Measurements from ENCODE around the gene MCC.

MCC gene

DNA sequence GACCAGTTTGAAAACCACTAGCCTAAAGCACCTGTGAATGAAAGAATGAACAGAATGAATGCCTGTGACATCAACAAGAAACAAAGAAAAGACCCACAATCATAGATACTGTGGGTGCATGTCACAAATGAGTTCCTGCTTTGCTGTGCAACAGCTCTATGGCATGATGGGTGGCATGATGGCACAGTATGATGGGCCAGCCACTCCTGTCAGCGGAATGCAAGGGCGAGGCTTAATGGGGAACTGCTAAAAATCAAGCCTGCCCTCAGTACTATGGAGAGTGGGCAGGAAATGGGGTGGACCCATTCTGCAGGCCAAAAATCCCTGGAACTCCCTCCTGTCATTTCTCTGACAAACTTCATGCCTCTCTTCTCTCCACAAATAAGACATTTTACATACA lies 422.6 kb downstream of the MCC start:
- no peak for DNase-seq

DNA sequence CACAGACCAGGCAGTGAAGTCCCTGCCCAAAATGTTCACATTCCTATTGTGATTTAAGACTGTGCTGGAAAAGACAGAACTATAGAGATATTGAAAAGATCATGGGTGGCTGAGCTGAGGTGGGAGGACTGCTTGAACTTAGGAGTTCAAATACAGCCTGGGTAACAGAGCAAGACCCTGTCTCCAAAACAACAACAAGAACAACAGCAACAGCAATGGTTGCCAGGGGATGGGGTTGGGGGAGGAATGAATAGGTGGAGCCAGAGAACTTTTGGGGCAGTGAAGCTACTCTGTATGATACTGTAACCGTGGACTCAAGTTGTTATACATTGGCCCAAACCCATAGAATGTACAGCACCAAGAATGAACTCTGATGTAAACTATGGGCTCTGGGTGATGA lies 423.4 kb downstream of the MCC start:
- no peak for DNase-seq

GRCh38 chr5:113063927-113064326 lies 424.3 kb downstream of the MCC start:
- DNase-seq: no peak

DNA sequence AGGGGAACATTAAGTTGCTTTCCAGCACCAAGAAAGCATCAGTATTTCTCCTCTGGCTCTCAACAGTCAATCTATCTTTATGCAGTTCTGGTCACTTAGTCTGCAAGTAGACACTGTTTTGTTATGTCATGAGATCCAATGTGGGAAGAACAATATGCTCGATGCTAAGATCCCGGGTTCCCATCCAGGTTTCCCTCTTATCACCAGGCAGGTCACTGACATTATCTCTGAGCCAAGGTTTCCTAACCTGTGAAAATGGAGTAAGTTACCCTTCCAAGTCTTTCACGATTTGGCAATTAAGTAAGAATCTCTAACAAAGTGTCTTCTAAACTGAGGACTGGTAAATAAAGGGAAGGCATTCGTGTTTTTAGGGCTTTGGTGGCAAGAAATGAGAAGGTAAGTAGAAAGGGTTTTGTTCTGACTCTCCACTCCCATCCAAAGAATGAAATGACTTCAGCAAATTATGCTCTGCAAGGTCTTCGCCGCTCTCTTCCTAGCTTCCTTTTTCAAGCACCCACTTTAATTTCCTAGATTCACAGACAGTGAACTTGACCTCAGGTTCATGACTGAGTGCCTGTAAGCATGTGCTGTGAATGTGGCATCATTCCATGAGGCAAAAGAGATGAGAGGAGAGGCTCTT lies 425.3 kb downstream of the MCC start:
- DNase-seq: peak in 1 of 3 experiments; percentile 20

DNA sequence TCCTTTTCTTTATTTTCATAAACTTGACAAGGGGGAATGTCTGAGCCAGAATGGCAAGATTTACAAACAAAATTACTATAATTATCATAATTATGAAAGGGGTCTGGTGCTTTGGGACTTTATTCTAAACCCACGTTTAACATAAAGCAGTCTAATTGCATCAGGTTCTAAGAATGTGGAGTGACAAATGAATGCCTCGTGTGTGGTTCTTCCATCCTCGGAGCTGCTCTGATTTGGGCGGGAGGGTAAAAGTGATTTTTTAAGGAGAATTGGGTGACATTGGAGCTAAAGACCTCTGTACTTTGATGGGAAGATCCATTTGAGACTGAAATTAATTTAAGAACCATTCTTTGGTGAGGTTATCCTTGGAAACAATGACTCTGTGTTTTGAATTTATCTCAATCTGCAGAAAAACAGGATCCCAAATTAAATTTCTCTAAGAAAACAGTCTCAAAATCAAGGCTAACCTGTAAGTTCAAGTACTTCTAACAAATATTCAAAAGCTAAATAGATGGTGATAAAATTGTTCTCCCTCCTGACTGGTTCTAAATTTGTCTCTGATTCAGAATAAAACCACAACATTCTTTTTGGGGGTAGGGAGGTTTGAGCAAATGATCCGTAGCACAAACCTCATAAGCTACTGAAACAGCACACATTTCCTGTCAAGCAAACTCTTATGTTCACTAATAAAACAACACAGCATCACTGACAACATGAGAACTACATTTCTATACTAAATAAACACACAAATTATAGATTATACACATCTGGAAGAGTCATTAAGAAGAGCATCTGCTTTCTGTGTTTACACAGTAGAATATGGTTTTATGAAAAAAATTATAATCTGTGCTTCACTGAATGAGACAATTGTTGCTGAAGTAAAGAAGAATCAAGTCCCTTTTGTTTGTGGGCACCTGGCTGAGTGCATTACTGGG lies 426.1 kb downstream of the MCC start:
- DNase-seq: peak in 1 of 3 experiments; percentile 72

DNA sequence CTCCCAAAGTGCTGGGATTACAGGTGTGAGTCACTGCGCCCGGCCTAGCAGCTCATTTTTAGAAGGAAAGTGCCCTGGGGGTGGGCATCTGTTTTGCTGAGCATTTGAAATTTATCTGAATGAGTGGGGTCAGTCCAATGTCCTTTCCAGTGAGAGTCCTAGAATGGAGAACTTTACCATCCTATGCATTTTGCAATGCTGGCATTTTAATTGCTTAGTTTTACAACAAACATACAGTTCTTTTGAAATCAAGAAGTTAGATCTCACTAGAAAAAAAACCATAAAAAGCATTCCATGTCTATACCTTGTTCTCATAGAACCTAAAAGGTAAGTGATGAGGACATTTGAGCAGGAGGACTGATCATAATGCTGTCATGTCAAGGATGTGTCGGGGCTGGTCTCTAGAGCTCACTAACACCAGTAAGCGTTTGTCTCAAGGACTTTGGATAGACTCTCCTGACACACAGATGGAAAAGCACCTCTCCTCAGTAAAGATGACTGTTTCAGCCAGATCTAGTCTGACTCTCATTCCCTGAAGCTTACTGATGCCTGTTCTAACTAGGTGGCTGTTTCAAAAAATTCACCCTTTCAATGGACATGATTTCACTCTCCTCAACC lies 427.7 kb downstream of the MCC start:
- no peak for DNase-seq

GRCh38 chr5:113059232-113060040 lies 428.8 kb downstream of the MCC start:
- DNase-seq: peak; percentile 36 to 67 (median 47)

- no peak for DNase-seq
Measured at GRCh38 chr5:113058706-113059226, 429.5 kb downstream of the MCC start.

GRCh38 chr5:113058269-113058668 lies 430.0 kb downstream of the MCC start:
- DNase-seq: no peak

- peak in 1 of 3 experiments; percentile 37 for DNase-seq
Measured at GRCh38 chr5:113057557-113057984, 430.7 kb downstream of the MCC start.

DNA sequence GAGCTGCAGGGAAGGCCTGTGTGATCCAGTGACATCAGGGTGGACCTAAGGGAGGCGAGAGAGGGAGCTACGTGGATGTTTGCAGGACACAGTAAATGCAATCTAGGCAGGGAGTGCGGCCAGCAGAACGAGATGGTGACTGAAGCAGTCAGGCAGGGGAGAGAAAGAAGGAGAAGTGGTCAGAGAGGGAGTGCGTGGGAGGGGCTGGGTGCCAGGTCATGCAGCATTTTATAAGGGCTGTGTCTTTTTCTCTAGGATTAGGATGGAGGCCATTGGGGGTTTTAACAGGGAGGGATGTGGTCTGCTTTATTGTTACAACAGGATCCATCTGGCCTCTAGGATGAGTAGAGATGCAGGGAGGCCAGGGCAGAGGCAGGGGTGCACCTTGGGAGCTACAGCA lies 431.3 kb downstream of the MCC start:
- DNase-seq: no peak

DNA sequence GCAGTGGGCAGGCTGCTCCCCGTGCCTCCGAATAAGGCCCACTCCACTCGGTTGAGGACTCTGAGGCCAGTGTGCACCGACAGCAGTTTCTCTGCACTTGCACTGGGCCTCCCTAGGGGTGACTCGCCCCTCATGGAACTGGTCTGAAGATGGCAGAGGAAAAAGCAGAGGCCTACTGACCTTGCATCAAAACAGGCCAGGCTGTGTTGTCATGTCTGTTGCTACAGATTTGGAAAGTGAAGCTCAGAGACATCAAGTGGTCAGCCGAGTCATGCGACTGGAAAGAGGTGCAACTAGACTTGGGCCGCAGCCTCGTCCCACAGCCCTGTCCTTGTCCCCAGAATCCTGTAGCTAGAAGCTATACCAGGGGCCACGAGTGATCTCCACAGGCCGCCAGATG lies 433.4 kb downstream of the MCC start:
- no peak for DNase-seq

DNA sequence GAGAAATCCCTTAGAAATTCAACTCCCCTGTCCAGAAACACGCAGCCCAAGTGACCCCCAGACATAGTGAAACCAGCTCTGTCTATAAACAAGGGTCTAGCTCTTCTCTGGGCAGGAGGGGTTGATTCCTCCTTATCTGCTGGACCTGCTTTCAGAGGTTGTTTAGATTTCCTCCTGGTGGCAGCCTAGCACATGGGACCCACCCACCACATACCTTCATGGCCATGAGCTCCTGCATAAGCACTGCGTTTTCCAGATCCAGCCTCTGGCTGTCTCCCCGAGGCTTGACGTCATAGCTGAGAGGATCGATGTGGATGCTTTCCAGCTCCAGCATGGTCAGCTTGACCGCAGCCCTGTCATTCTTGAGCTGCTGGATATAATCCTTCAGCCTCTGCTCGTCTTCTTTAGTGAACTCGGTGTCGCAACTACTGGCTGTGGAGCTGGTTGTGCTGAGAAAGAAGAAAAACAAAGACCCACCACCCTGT lies 434.7 kb downstream of the MCC start:
- DNase-seq: no peak

DNA sequence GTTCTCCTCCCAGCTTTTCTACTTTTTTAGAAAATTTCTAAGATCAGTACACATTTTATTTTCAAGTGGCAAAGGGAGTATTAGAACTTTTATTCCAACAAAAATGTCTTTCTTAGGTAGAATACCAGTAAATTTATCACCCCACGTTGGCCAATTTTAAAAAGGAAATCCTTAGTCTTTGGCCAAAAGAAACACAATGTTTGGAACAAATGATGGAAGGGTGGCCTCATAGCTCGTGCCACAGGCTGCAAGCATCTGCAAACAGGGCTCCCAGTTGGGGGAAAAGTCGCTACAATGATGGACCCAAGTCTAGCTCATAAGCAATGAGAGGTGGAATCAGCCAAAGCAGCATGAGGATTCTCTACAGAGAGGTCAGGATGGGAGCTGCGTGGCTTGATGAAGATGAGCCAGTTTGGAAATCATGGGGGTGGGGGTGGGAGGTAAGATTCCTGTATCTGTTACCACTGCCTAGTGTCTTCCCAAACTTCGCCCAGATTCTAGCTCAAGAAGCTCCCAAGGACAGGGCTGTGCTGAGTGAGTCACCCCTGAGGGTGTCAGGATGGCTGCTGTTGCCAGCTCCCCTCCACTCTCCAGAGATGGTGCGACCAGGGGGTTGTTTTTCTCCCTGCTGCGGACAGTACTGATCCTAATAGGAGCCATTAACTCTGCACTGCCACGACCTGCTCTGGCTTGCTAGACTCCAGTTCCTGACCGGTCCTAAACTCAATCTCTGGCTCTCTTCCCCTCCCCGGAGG lies 436.0 kb downstream of the MCC start:
- no peak for DNase-seq

GRCh38 chr5:113050721-113051382 lies 437.4 kb downstream of the MCC start:
- DNase-seq: no peak

- DNase-seq: no peak
Measured at GRCh38 chr5:113048931-113049330, 439.3 kb downstream of the MCC start.

- DNase-seq: no peak
Measured at GRCh38 chr5:113047733-113048652, 440.3 kb downstream of the MCC start.

DNA sequence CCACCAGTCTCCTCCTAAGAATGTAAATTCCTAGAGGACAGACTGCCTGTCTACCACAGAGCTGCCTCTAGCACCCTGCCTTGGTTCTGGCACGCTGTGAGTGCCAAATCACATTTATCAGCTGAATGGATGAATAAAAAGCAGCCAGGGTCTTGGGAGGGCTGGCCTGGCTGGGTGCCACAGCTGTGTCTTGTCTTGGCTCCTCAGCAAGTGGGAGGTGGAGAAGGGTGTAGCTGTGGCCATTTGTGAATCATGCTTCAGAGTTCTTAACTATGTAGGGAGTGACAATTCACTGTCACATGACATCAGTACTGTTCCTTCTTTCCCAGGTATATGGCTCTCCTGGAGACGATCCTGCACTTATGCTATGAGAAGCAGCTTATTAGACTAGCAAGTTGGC lies 441.0 kb downstream of the MCC start:
- DNase-seq: no peak

GRCh38 chr5:113044776-113045465 lies 443.3 kb downstream of the MCC start:
- DNase-seq: no peak

Data from NCI-H1417 (cell line).